Sigmoid colon (tissue), 7 donors: ENCODE results near the gene RAB31. TPM values are rescaled to one million over a fixed set of nuclear protein-coding genes. Genes with fewer than 3 reads are reported as not detected.

Source experiments
- DNase-seq: peaks from one replicate; pipeline ENCODE4 v3.0.0-alpha.2; 2019
- H3K27ac ChIP-seq, 4 donors: fragments of 200-600 bp; sonication (generic); one replicate each; pipeline ENCODE4 v1.5.1; 2016 to 2019; ENCODE audit warnings: mild to moderate bottlenecking in 1 of 4
- H3K27me3 ChIP-seq, 3 donors: fragments of 200-600 bp; sonication (generic); one replicate each; pipeline ENCODE4 v1.5.1; 2019; ENCODE audit warnings: mild to moderate bottlenecking in 1 of 3
- H3K36me3 ChIP-seq, 4 donors: fragments of 200-600 bp; sonication (generic); one replicate each; pipeline ENCODE4 v1.5.1; 2016 to 2019
- H3K4me1 ChIP-seq, 4 donors: fragments of 200-600 bp; sonication (generic); one replicate each; pipeline ENCODE4 v1.5.1; 2017 to 2019
- H3K4me3 ChIP-seq, 4 donors: fragments of 200-600 bp; sonication (generic); one replicate each; pipeline ENCODE4 v1.5.1; 2017 to 2019; ENCODE audit warnings: mild to moderate bottlenecking in 2 of 4, moderate library complexity in 1 of 4
- H3K9me3 ChIP-seq, 4 donors: fragments of 200-600 bp in 3 of 4; sonication (generic) in 3 of 4; one replicate each; pipeline versions ENCODE4 v1.5.1 to v1.6.1; 2013 to 2019
- CTCF ChIP-seq, 4 experiments: fragments of 450-650 bp in 3 of 4; fragments of 200-600 bp in 1 of 4; IDR thresholded peaks; one replicate each; pipeline ENCODE4 v1.5.1; 2016 to 2019; ENCODE audit warnings: antibody characterized with exemption in 4 of 4, mild to moderate bottlenecking in 3 of 4, moderate library complexity in 2 of 4
- EP300 ChIP-seq, 4 donors: sonication (generic); formaldehyde crosslinking; IDR thresholded peaks; one replicate each; pipeline ENCODE4 v1.6.1; 2017; ENCODE audit warnings: antibody characterized with exemption in 4 of 4
- POLR2A ChIP-seq, 2 donors: fragments of 450-650 bp; IDR thresholded peaks; one replicate each; pipeline ENCODE4 v1.6.1; 2016; ENCODE audit warnings: antibody characterized with exemption in 2 of 2, mild to moderate bottlenecking in 2 of 2, moderate library complexity in 2 of 2
- POLR2AphosphoS5 ChIP-seq, 4 donors: sonication (generic); formaldehyde crosslinking; IDR thresholded peaks; one replicate each; pipeline ENCODE4 v1.6.1; 2017; ENCODE audit warnings: antibody characterized with exemption in 4 of 4
- WGBS, 2 donors: extraction: QIAGEN DNeasy Blood & Tissue Kit; methylation state at CpG; one replicate each; pipeline ENCODE4 v1.1.7; 2013; 5-methylcytosine and 5-hydroxymethylcytosine counted together
- intact Hi-C: fragments of 100-400 bp; cut with DNase I; formaldehyde crosslinking; loops from one replicate; pipeline ENCODE4 v1.15.1; 2023
- polyA plus RNA-seq, 3 donors: library from polyadenylated mRNA; stranded (reverse); fragments of 200-250 nt; gene quantifications; one replicate each; pipeline ENCODE4 v1.2.3, GENCODE V29; 2013
- total RNA-seq, 4 donors: library from RNA; depleted of rRNA; stranded (reverse); fragments of >200 nt; gene quantifications; one replicate each; pipeline ENCODE4 v1.1.0, GENCODE V29; 2016
- donor health status: healthy with polysubstance abuse.
- donor health status: Bipolar disorder and iron deficiency.
- donor health status: healthy.

The RAB31 gene
- total and polyA plus RNA-seq, 7 donors, result 16.2 to 74.6 (median 52.0) TPM

- no peak overlapping the region for H3K4me3 ChIP-seq
- H3K4me1 ChIP-seq, result peaks cover 0 to 57% (median 55%) of the 10 kb centered on the region in 4 donors
- intact Hi-C loops, result loop anchor here (2.0 kb wide), 1 partner anchor 30 kb away; no protein-coding TSS in a partner anchor
- H3K36me3 ChIP-seq, result no peaks in the 10 kb centered on the region
- TF ChIP-seq CTCF (IDR thresholded peaks at IDR 0.05) (no peak), EP300 (IDR thresholded peaks at IDR 0.05) (peak in 3 of 4 donors; percentile 16 to 28 (median 16)), POLR2AphosphoS5 (IDR thresholded peaks at IDR 0.05) (peak; percentile 14 to 64 (median 53))
- WGBS, 2 donors, result 85 to 90% methylated on average over 3 of the region's 3 CpGs
- peak; percentile 79 for DNase-seq
- H3K27me3 ChIP-seq, result no peaks in the 10 kb centered on the region
- no peaks in the 10 kb centered on the region for H3K9me3 ChIP-seq
- peak overlapping the region; percentile 63 to 89 (median 81) for H3K27ac ChIP-seq
Observed at GRCh38 chr18:9824474-9824832, 116.4 kb downstream of the RAB31 start.

GRCh38 chr18:9824952-9825371 is 116.9 kb downstream of the RAB31 start:
- Histone ChIP-seq H3K27ac (peak overlapping the region; percentile 63 to 89 (median 81)), H3K27me3 (no peaks in the 10 kb centered on the region), H3K36me3 (no peaks in the 10 kb centered on the region), H3K4me1 (peaks cover 0 to 57% (median 55%) of the 10 kb centered on the region in 4 donors), H3K9me3 (no peaks in the 10 kb centered on the region), H3K4me3 (no peak overlapping the region)
- TF ChIP-seq POLR2A (IDR thresholded peaks at IDR 0.05) (no peak), POLR2AphosphoS5 (IDR thresholded peaks at IDR 0.05) (no peak), EP300 (IDR thresholded peaks at IDR 0.05) (peak in 1 of 4 donors; percentile 71)
- 76 to 85% methylated on average over 3 of the region's 3 CpGs for WGBS, 2 donors
- DNase-seq, result no peak
- intact Hi-C loops, result loop anchor here (2.0 kb wide), 1 partner anchor 30 kb away; no protein-coding TSS in a partner anchor

GRCh38 chr18:9825571-9826073 is 117.5 kb downstream of the RAB31 start:
- no peaks in the 10 kb centered on the region for H3K27me3 ChIP-seq
- peaks cover 0 to 57% (median 55%) of the 10 kb centered on the region in 4 donors for H3K4me1 ChIP-seq
- intact Hi-C loops, result loop anchor here (2.0 kb wide), 1 partner anchor 29 kb away; no protein-coding TSS in a partner anchor
- no peak for TF ChIP-seq CTCF (IDR thresholded peaks at IDR 0.05)
- TF ChIP-seq POLR2AphosphoS5 (IDR thresholded peaks at IDR 0.05), result peak; percentile 6 to 81 (median 66)
- TF ChIP-seq EP300 (IDR thresholded peaks at IDR 0.05), result peak in 3 of 4 donors; percentile 36 to 79 (median 53)
- TF ChIP-seq POLR2A (IDR thresholded peaks at IDR 0.05), result no peak
- H3K36me3 ChIP-seq, result no peaks in the 10 kb centered on the region
- WGBS, 2 donors, result 11 to 26% methylated on average over 6 of the region's 6 CpGs
- no peaks in the 10 kb centered on the region for H3K9me3 ChIP-seq
- no peak overlapping the region for H3K4me3 ChIP-seq
- peak overlapping the region; percentile 63 to 89 (median 81) for H3K27ac ChIP-seq
- DNase-seq, result no peak

- H3K27ac ChIP-seq, result peak overlapping the region; percentile 63 to 89 (median 81)
- DNase-seq, result no peak
- H3K27me3 ChIP-seq, result no peaks in the 10 kb centered on the region
- TF ChIP-seq POLR2AphosphoS5 (IDR thresholded peaks at IDR 0.05) (no peak), CTCF (IDR thresholded peaks at IDR 0.05) (no peak)
- WGBS, 2 donors, result 89 to 90% methylated on average over 4 of the region's 4 CpGs
- no peak overlapping the region for H3K4me3 ChIP-seq
- no peaks in the 10 kb centered on the region for H3K9me3 ChIP-seq
- peaks cover 0 to 59% (median 57%) of the 10 kb centered on the region in 4 donors for H3K4me1 ChIP-seq
- intact Hi-C loops, result no loop called here
- H3K36me3 ChIP-seq, result no peaks in the 10 kb centered on the region
Observed at GRCh38 chr18:9826685-9827084, 118.6 kb downstream of the RAB31 start.

- no peak for DNase-seq
- Histone ChIP-seq H3K27ac (peak overlapping the region; percentile 63 to 89 (median 81)), H3K4me3 (no peak overlapping the region), H3K36me3 (peaks cover 0 to 1% (median 0%) of the 10 kb centered on the region in 4 donors), H3K27me3 (no peaks in the 10 kb centered on the region), H3K9me3 (no peaks in the 10 kb centered on the region), H3K4me1 (peaks cover 0 to 61% (median 57%) of the 10 kb centered on the region in 4 donors)
- WGBS, 2 donors, result 78 to 80% methylated on average over 7 of the region's 7 CpGs
- TF ChIP-seq EP300 (IDR thresholded peaks at IDR 0.05) (no peak), CTCF (IDR thresholded peaks at IDR 0.05) (no peak), POLR2AphosphoS5 (IDR thresholded peaks at IDR 0.05) (no peak)
- intact Hi-C loops, result no loop called here
Observed at GRCh38 chr18:9827211-9827792, 119.2 kb downstream of the RAB31 start.
